ENCODE results near the gene RPA1.

GRCh38 chr17:1909985-1910384 lies 80.2 kb downstream of the RPA1 start:
- no peak for TF ChIP-seq POLR2A (IDR thresholded peaks at IDR 0.05; ENCODE audit: low read depth, low read length)
- no peak for TF ChIP-seq CTCF (conservative IDR thresholded peaks at IDR 0.05; ENCODE audit: low read depth, low read length)
- no peak for TF ChIP-seq MAZ (IDR thresholded peaks at IDR 0.05; ENCODE audit: borderline replicate concordance, low read depth, low read length)
- TF ChIP-seq USF2 (IDR thresholded peaks at IDR 0.05; ENCODE audit: low read depth, low read length), result no peak
- TF ChIP-seq NFE2L2 (IDR thresholded peaks at IDR 0.05; ENCODE audit: low read depth, low read length), result no peak
- TF ChIP-seq RFX5 (IDR thresholded peaks at IDR 0.05; ENCODE audit: low read depth, low read length), result no peak
- TF ChIP-seq MXI1 (IDR thresholded peaks at IDR 0.05; ENCODE audit: borderline replicate concordance, low read depth, low read length), result no peak
- TF ChIP-seq RAD21 (IDR thresholded peaks at IDR 0.05; ENCODE audit: low read length), result no peak
- TF ChIP-seq SMC3 (IDR thresholded peaks at IDR 0.05; ENCODE audit: low read depth, low read length), result no peak
- TF ChIP-seq ELK1 (IDR thresholded peaks at IDR 0.05; ENCODE audit: borderline replicate concordance, low read depth, low read length), result no peak
- TF ChIP-seq BHLHE40 (IDR thresholded peaks at IDR 0.05; ENCODE audit: low read depth, low read length), result no peak
- TF ChIP-seq CEBPB (IDR thresholded peaks at IDR 0.05; ENCODE audit: low read depth, low read length), result no peak

Measured in IMR-90 (cell line).